HK-2 (cell line): ENCODE results near the gene PTPRD.

Experiments used
- DNase-seq: peaks from one replicate; pipeline ENCODE4 v3.0.0-alpha.2; 2018; ENCODE audit not compliant: unreplicated experiment

PTPRD gene

DNA sequence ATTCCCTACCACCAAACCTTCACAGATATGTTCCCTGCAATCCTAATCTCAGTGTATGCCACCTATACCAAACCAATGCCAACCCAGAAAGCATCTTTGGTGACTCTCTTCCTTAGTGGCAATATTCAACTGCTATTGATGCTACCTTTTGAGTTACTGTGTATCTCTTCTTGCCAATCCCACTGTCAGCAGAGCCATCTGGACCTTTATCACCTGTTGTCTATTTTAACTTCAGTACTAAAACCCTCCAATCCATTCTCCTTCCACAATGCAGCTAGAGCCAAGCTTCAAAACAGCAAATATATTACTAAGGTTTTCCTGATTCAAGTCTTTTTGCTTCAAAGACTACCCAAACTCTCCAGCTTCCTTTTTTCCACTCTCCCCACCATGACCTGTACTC is 2036.1 kb downstream of the PTPRD start:
- no peak for DNase-seq

DNA sequence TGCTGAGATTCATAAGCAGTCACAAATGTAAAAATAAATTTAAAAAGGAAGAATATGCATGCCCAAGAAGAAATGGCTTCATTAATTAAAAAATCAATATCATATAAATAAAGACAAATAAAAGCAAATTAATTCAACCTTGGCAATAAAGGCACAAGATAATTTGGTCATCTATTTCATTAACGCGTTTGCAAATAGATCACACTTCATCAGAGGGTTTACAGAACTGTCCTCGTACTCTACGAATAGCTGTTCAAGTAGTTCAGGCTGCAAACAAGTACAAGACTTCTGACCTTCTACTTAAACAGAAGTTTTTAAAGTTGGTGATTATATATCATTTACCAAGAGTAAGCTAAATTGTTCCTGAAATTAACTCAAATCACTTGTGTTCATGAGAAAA is 2038.0 kb downstream of the PTPRD start:
- DNase-seq = no peak

GRCh38 chr9:8572209-8572608 is 2040.6 kb downstream of the PTPRD start:
- no peak for DNase-seq

DNA sequence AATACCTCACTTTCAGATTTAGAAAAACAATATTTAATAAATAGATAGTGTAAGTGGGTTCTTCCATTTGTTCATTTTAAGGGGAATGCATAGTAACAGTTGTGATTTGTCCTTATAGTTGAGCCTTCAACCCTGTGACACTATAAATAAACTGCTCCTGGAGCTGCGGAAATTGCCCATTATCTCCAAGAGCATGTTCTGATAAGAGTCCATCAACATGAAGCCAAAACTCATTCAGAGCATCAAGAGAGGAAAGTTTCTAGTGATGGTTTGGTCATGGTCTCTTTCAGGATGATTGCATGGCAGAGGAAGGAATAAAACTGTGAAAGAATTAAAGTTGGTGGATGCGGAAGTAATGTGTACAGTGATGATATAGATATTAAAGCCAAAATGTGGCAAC is 2041.2 kb downstream of the PTPRD start:
- no peak for DNase-seq

- no peak for DNase-seq
Measured at GRCh38 chr9:8570776-8571175, 2042.0 kb downstream of the PTPRD start.

DNA sequence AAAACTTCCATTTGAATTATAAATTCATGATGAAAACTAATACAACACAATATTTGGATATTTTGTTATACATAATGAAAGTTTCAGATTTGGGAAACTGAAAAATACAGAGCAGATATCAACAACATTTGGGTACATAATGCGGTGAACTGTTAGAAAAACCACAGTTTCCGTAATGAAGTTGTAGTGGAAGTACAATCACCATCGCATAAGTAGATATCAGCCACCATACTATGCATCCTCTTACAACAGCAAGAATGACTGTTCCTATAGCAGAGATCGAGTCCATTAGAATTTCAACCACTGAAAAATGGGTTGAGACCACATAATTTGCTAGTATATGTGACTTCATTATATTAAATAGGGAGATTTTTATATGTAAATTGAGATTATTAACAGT is 2043.0 kb downstream of the PTPRD start:
- no peak for DNase-seq

DNA sequence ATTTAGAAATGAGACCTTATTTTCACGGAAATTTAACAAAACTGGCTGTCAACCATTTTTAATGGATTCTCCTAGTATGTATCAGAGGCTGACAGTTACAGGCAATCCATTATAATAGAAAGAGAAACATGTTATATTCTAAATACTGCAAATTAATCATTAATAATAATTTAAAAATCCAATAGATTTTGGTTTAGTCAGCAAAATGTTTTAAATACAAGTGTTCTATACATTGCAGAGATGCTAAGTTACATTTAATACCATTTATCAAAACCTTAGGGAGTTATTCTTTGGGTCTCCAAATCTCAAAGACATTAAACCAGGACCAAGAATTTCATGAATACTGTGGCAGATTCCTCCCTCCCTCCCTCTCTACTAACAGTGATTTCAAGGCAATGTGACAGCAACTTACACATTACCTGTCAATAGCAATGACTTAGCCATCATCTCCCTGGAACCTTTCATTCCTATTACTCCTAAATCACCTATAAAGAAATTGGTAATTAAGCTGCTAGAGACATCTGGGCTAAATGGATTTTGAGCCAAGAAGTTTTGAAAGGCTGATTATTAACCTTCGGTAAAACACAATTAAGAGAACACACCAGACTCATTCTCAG is 2044.7 kb downstream of the PTPRD start:
- DNase-seq = no peak

DNA sequence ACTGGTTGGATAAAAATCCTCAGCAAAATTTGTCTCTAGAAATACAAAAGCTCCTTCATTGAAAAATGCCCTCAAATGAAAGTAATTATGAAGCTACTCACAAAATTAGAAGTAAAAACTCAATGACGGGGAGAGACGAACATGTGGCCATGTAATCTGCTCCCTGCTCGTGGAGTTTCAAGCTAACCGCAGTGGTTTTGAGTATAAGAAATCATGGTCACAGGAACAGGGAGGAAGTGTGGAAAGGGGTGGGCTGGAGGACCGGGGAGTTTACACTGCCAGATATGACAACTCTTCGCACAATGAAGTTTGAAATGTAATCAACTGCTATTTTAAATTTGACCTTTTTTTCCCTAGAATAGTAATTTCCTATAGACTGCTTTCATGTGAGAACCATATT is 2047.8 kb downstream of the PTPRD start:
- no peak for DNase-seq

GRCh38 chr9:8560560-8561525 is 2052.0 kb downstream of the PTPRD start:
- no peak for DNase-seq

- no peak for DNase-seq
Measured at GRCh38 chr9:8558176-8558575, 2054.6 kb downstream of the PTPRD start.

DNA sequence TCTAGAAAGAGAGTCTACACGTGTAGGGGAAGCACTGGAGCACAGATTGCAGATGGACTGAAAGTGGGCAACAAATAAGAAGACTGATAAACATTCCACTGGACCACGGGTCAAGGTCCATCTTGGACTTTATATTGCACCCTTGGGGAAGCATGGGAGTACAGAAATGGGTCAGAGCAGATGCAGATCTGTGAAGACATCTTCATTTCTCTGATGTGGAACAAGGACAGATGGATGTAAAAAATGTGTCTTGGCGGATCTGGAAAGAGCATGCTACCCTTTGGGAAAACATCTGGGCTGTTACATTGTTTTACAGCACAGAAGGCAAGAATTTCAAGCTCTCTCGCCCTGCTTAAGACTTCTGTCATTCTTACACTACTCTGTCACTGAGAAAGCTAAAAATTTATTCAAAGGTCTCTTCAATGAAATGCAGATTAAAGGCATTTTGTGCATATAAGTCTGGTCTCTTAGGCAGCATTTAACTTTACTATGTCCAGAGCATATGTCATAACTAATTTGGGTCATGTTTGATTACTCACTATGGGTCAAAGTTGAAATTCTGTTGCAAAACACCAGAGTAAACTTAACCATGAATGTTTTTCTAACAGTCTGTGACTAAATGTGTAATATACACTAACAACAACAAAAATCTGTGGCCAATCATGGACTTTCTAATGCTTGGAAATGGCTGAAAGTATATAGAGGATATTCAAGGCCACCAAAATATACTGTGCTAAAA is 2056.9 kb downstream of the PTPRD start:
- DNase-seq = no peak

DNA sequence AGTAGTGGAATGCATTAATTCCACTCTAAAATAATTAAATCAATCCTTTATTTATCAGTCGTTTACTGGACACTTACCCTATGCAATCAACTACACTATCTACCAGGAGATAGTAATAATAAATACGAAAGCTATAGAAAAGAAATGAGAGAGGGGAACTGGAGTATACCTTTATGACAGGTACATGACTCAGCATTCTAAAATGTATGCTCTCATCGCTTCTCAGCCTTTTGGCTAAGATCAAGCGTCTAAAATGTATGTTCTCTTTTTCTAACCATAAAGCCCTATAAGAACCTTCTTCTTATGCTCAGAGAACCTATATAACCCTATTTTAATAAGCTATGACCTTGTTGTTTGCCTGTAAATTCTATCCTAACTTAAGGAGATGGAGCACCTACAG is 2059.4 kb downstream of the PTPRD start:
- DNase-seq = no peak

- DNase-seq = no peak
Measured at GRCh38 chr9:8552732-8553131, 2060.1 kb downstream of the PTPRD start.

GRCh38 chr9:8549214-8549613 is 2063.6 kb downstream of the PTPRD start:
- DNase-seq = no peak

- DNase-seq = no peak
Measured at GRCh38 chr9:8543219-8543618, 2069.6 kb downstream of the PTPRD start.

DNA sequence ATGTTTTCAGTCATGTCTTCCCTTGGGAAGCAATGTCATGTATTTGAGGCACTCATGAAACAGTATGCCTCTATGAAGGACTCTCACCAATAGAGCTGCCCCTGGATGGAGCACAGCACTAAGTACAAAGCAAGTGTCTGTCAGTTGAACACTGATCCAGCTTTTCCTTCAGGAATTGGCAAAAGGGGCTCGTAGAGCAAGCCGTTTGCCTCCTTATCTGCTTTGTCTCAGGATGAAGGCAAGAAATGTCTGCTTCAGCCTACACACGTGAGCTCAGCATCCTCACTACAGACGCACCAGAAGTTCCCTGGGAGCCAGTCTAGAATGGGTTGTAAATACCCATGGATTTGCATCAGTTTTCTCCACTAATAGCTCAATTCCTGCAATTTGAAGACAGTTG is 2070.3 kb downstream of the PTPRD start:
- DNase-seq = no peak

- no peak for DNase-seq
Measured at GRCh38 chr9:8539681-8540197, 2073.1 kb downstream of the PTPRD start.

- no peak for DNase-seq
Measured at GRCh38 chr9:8536845-8537244, 2076.0 kb downstream of the PTPRD start.

GRCh38 chr9:8534828-8535227 is 2078.0 kb downstream of the PTPRD start:
- DNase-seq = no peak

DNA sequence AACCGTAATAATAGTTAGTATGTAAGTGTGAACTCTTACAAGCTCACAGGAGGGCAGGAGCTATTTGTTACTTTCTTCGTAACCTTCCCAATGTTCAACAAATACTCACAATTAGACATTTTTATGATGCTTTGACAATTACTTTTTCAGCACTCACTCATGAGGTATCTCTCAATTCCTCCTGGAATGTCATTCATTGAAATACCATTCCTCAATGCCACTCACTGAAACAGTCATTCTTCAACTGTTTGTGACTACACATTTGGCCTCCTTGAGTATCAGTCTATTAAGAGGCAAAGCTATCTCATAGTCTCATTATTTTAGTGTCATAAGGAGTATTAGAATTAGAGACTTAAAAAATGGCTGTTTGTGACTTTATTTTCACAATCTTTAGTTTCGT is 2079.1 kb downstream of the PTPRD start:
- no peak for DNase-seq

DNA sequence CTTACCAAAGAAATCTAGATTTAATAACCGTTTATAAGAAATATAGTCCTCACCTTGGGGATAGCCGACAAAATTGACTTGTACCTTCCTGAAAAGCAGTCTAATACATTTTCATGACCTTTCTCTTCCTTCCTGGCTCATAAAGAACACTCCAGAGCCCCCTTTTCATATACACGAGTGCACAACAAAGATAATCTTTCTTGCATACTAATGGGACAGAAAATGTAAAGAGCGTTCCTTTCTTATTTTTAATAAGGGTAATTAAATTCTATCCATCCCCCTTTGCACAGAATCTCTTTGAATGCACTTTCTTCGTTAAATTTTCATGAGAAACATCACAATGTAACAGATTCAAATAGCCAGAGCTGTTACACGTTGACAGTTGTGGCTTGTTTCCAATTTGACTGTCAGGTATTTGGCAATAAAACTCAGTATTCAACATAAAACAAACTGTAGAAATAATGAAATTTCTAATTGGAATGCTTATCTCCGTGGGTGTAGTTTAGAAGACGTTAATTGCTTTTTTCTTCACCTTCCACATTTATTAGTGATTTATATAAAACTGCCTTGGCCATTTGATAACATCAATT is 2080.9 kb downstream of the PTPRD start:
- DNase-seq = no peak

- DNase-seq = no peak
Measured at GRCh38 chr9:8521112-8521511, 2091.7 kb downstream of the PTPRD start.
